ENCODE measurements around the gene DLAT. TPM values are rescaled to one million over a fixed set of nuclear protein-coding genes. Genes with fewer than 3 reads are reported as not detected.
"Not testable (repeated sequence)": the region's sequence is repeated elsewhere in the genome, so short reads cannot be mapped to it uniquely, and the experiment has no call there.

Gene DLAT
- polyA plus RNA-seq (ENCODE audit: insufficient read length in 4 of 4), result 10 to 100 TPM; 46.3 to 56.9 (median 48.9) TPM

- peak; percentile 76 to 89 (median 82) for DNase-seq (ENCODE audit: low read depth in 4 of 4, low spot score in 2 of 4)
Observed at GRCh38 chr11:112024773-112025678, at the start of gene DLAT. DLAT (plus strand) TSS chr11:112025408; CDS start chr11:112025473, 65 bp downstream.

- no peak for DNase-seq (ENCODE audit: low read depth in 4 of 4, low spot score in 2 of 4)
Observed at GRCh38 chr11:111976119-111976766, 49.0 kb upstream of the DLAT start.

DNA sequence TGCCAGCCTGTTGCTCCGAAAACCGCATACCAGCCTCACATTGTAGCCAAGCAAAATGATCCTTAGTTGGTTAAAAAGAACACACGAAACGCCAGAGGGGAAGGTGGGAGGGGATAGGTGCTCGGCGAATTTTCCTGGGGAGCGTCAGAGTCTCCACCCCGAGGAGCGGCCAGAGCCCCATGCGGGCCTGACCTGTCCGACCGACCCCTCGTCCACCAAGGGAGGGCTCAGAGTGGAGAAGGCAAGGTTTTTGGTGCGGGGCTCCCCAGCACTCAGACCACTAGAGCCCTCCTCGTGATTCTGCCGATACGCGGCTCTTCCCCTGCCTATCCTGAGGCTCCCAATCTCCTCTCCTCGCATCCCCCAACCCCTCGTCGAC lies 48.5 kb upstream of the DLAT start:
- DNase-seq (ENCODE audit: low read depth in 4 of 4, low spot score in 2 of 4), result no peak

- DNase-seq (ENCODE audit: low read depth in 4 of 4, low spot score in 2 of 4), result no peak
Observed at GRCh38 chr11:111977146-111978027, 47.8 kb upstream of the DLAT start.

GRCh38 chr11:111978028-111978771 lies 47.0 kb upstream of the DLAT start:
- no peak for DNase-seq (ENCODE audit: low read depth in 4 of 4, low spot score in 2 of 4)

DNA sequence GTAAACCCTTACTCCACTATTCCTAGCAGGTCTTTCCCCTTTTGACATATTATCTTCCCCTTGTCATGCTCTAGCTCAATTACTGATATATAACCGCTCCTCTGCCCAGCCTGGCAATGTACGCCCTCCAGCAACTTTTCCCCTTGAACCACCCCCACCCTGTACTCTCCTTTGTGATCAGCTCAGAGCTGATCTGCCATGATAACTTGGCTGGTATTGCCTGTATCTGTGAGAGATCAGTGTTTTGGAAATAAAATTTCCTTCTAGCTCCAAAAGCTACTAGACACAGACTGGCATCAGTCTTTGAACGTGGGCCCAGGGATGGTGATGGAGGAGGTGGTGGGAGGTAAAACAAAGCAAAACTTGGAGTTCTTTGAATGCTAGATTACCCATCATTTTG lies 45.1 kb upstream of the DLAT start:
- DNase-seq (ENCODE audit: low read depth in 4 of 4, low spot score in 2 of 4), result no peak

- DNase-seq (ENCODE audit: low read depth in 4 of 4, low spot score in 2 of 4), result no peak
Observed at GRCh38 chr11:111981270-111981669, 43.9 kb upstream of the DLAT start.

DNA sequence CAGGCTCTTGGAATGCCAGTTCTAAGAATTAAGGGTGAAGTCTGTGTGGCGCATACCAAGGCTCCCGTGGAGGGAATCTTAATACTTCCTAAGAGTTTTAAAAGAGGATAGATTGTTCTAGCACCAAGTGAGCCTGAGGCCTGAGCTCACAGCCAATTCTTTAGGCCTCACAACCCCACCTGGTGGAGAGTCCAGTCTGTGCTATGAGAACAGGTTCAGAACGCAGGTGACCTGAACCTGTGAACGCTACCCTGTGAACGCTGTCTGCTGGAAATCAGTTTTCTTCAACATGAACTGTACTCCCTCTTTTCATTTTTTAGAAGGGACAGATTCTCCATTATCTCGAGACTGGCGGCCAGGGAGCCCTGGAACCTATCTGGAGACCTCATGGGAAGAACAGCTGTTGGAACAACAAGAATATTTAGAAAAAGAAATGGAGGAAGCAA lies 43.2 kb upstream of the DLAT start:
- peak in 1 of 4 donors; percentile 77 for DNase-seq (ENCODE audit: low read depth in 4 of 4, low spot score in 2 of 4)

DNA sequence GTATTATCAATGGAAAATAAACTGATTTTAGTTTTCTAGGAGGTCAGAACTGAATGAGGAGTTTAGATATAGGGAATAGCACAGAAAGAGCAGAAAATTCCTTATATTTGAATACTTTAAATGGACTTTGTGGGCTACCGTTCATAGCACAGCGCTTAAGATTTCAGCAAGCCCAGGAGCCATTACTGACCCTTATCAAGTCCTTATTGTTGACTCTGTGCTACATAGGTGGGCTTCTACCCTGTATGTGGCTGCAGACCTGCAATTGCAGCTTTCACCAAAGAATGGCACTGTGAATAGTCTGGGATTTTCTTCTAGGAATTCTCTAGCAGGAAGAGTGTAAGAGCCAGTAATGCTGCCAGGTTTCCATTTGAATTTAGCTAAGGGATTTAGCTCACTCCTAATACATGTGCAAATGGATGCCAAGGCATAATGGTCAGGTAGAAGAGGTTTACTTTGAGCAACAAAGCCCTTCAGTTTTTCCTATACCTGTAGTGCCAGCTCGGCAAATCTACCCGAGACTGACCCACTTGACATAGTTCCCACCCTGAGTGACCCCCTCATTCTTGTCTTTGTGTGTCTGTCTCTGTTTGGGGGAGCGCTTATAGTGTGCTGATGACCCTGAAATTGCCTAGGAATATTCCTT lies 42.5 kb upstream of the DLAT start:
- DNase-seq (ENCODE audit: low read depth in 4 of 4, low spot score in 2 of 4), result no peak

GRCh38 chr11:111983187-111983986 lies 41.8 kb upstream of the DLAT start:
- DNase-seq (ENCODE audit: low read depth in 4 of 4, low spot score in 2 of 4), result no peak

GRCh38 chr11:111986589-111986988 lies 38.6 kb upstream of the DLAT start:
- DNase-seq (ENCODE audit: low read depth in 4 of 4, low spot score in 2 of 4), result no peak

DNA sequence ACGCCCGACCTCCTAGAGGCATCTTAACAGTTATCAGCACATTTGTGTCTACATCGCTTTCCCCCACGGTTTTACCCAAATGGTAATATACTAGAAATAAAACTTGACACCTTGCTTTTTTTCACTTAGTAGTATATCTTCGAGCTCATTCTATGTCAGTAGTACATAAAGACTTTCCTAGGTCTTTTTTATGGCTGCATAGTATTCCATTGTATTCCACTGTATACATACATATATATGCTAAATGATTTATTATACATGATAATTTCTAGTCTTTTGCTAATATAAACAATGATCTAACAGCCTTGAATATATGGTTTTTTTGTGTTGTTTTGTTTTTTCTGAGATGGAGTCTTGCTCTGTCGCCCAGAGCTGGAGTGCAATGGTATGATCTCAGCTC lies 34.8 kb upstream of the DLAT start:
- DNase-seq (ENCODE audit: low read depth in 4 of 4, low spot score in 2 of 4), result no peak

DNA sequence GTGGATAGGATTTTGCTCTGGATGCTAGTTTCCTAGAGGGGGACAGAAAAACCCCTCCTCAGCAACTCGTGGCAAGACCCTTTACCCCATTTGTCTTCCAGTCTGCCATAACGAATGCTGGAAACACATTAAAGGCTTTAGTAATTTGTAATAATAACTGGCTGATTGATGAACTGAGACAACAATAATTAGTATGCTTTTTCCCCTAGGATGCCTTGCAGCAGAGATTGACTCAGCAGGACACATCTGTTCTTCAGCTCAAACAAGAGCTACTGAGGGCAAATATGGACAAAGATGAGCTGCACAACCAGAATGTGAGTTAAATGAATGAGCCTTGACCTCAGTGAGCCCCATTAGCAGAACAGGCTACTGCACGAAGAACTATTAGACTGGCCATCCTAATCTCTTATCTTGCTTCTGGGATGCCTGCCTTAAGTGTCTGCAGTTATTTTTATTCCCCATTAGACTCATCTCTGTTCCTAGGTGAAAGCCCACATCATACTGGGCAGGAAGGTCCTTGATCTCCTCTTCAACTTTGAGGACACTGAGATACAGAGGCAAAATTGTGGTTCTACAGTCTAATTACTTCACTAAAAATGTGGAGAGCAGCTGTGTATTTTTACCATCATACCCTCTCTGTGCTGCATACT lies 32.9 kb upstream of the DLAT start:
- no peak for DNase-seq (ENCODE audit: low read depth in 4 of 4, low spot score in 2 of 4)

GRCh38 chr11:111996129-111996528 lies 29.1 kb upstream of the DLAT start:
- DNase-seq (ENCODE audit: low read depth in 4 of 4, low spot score in 2 of 4), result no peak

GRCh38 chr11:111996669-111997068 lies 28.5 kb upstream of the DLAT start:
- not testable (repeated sequence) for DNase-seq (ENCODE audit: low read depth in 4 of 4, low spot score in 2 of 4)

DNA sequence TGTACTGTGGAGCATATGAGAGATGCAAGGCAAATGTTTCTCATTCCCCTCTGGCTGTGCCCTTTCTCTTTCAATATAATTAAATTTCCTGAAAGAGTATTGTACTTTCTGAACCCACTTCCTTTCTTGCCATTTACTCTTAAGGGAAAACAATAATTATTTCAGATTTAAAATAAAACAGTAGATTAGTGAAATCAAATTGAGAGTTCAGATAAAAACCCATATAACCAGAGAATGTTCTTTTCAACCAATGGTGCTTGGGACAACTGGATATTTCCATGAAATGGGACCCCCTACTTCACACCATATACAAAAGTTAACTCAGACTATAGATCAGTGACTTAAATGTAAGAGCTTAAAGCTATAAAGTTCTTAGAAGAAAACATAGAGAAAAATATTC lies 26.1 kb upstream of the DLAT start:
- no peak for DNase-seq (ENCODE audit: low read depth in 4 of 4, low spot score in 2 of 4)

DNA sequence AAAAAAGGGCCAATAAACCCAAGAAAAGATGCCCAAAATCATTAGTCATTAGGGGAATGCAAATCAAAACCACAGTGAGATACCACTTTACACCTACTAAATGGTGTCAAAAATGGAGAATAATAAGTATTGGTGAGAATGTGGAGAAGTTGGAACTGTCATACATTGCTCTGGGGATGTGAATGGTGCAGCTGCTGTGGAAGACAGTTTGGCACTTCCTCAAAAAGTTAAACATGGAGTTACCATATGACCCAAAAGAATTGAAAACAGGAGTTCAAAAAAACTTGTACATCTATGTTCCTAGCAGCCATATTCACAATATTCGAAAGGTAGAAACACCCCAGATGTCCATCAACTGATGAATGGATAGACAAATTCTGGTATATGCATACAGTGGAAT lies 24.5 kb upstream of the DLAT start:
- no peak for DNase-seq (ENCODE audit: low read depth in 4 of 4, low spot score in 2 of 4)

GRCh38 chr11:112002491-112003216 lies 22.6 kb upstream of the DLAT start:
- DNase-seq (ENCODE audit: low read depth in 4 of 4, low spot score in 2 of 4), result no peak
